HEK293 (cell line): ENCODE data around the gene PHTF1.
"Not testable (repeated sequence)": the region's sequence is repeated elsewhere in the genome, so short reads cannot be mapped to it uniquely, and the experiment has no call there.

Source experiments
- ZNF248 ChIP-seq: fragments of 450-650 bp; formaldehyde crosslinking; IDR thresholded peaks from 2 replicates; pipeline ENCODE4 v1.5.1; 2017; ENCODE audit warnings: missing biosample characterization, missing genetic modification characterization
- ZNF302 ChIP-seq: fragments of 450-650 bp; formaldehyde crosslinking; IDR thresholded peaks from 2 replicates; pipeline ENCODE4 v1.5.1; 2016; ENCODE audit warnings: missing biosample characterization, missing genetic modification characterization, low read depth
- ZNF426 ChIP-seq: fragments of 450-650 bp; formaldehyde crosslinking; IDR thresholded peaks from 2 replicates; pipeline ENCODE4 v1.5.1; 2017; ENCODE audit warnings: missing biosample characterization, missing genetic modification characterization, mild to moderate bottlenecking, inconsistent platforms, moderate library complexity
- TF ChIP-seq, protein P1 (sequence below): fragments of 450-650 bp; formaldehyde crosslinking; IDR thresholded peaks from 2 replicates; pipeline ENCODE4 v1.5.1; 2016; ENCODE audit warnings: missing biosample characterization, missing genetic modification characterization
- TF ChIP-seq, protein P2 (sequence below): fragments of 450-650 bp; formaldehyde crosslinking; IDR thresholded peaks from 2 replicates; pipeline ENCODE4 v1.5.1; 2016; ENCODE audit warnings: missing biosample characterization, missing genetic modification characterization
- TF ChIP-seq, protein P3 (sequence below): fragments of 450-650 bp; formaldehyde crosslinking; IDR thresholded peaks from 2 replicates; pipeline ENCODE4 v1.5.1; 2016; ENCODE audit warnings: missing biosample characterization, missing genetic modification characterization
- TF ChIP-seq, protein P4 (sequence below): fragments of 450-650 bp; formaldehyde crosslinking; IDR thresholded peaks from 2 replicates; pipeline ENCODE4 v1.5.1; 2016; ENCODE audit warnings: missing biosample characterization, missing genetic modification characterization

DNA sequence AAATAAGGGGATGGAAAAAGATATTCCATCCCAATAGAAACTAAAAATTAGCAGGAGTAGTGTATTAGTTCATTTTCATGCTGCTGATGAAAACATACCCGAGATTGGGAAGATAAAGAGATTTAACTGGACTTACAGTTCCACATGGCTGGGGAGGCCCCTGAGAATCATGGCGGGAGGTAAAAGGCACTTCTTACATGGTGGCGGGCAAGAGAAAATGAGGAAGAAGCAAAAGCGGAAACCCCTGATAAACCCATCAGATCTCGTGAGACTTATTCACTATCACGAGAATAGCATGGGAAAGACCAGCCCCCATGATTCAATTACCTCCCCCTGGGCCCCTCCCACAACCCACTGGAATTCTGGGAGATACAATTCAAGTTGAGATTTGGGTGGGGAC, 41.8 kb downstream of the PHTF1 start:
- TF ChIP-seq ZNF426, ZNF248, ZNF302 (tag by site-specific recombination): not testable (repeated sequence)
- TF ChIP-seq, protein P1, sequence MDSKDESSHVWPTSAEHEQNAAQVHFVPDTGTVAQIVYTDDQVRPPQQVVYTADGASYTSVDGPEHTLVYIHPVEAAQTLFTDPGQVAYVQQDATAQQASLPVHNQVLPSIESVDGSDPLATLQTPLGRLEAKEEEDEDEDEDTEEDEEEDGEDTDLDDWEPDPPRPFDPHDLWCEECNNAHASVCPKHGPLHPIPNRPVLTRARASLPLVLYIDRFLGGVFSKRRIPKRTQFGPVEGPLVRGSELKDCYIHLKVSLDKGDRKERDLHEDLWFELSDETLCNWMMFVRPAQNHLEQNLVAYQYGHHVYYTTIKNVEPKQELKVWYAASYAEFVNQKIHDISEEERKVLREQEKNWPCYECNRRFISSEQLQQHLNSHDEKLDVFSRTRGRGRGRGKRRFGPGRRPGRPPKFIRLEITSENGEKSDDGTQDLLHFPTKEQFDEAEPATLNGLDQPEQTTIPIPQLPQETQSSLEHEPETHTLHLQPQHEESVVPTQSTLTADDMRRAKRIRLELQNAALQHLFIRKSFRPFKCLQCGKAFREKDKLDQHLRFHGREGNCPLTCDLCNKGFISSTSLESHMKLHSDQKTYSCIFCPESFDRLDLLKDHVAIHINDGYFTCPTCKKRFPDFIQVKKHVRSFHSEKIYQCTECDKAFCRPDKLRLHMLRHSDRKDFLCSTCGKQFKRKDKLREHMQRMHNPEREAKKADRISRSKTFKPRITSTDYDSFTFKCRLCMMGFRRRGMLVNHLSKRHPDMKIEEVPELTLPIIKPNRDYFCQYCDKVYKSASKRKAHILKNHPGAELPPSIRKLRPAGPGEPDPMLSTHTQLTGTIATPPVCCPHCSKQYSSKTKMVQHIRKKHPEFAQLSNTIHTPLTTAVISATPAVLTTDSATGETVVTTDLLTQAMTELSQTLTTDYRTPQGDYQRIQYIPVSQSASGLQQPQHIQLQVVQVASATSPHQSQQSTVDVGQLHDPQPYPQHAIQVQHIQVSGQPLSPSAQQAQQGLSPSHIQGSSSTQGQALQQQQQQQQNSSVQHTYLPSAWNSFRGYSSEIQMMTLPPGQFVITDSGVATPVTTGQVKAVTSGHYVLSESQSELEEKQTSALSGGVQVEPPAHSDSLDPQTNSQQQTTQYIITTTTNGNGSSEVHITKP (tag by site-specific recombination) = not testable (repeated sequence)
- TF ChIP-seq, protein P2, sequence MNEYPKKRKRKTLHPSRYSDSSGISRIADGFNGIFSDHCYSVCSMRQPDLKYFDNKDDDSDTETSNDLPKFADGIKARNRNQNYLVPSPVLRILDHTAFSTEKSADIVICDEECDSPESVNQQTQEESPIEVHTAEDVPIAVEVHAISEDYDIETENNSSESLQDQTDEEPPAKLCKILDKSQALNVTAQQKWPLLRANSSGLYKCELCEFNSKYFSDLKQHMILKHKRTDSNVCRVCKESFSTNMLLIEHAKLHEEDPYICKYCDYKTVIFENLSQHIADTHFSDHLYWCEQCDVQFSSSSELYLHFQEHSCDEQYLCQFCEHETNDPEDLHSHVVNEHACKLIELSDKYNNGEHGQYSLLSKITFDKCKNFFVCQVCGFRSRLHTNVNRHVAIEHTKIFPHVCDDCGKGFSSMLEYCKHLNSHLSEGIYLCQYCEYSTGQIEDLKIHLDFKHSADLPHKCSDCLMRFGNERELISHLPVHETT (tag by site-specific recombination) = not testable (repeated sequence)
- TF ChIP-seq, protein P3, sequence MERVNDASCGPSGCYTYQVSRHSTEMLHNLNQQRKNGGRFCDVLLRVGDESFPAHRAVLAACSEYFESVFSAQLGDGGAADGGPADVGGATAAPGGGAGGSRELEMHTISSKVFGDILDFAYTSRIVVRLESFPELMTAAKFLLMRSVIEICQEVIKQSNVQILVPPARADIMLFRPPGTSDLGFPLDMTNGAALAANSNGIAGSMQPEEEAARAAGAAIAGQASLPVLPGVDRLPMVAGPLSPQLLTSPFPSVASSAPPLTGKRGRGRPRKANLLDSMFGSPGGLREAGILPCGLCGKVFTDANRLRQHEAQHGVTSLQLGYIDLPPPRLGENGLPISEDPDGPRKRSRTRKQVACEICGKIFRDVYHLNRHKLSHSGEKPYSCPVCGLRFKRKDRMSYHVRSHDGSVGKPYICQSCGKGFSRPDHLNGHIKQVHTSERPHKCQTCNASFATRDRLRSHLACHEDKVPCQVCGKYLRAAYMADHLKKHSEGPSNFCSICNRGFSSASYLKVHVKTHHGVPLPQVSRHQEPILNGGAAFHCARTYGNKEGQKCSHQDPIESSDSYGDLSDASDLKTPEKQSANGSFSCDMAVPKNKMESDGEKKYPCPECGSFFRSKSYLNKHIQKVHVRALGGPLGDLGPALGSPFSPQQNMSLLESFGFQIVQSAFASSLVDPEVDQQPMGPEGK (tag by site-specific recombination) = not testable (repeated sequence)
- TF ChIP-seq, protein P4, sequence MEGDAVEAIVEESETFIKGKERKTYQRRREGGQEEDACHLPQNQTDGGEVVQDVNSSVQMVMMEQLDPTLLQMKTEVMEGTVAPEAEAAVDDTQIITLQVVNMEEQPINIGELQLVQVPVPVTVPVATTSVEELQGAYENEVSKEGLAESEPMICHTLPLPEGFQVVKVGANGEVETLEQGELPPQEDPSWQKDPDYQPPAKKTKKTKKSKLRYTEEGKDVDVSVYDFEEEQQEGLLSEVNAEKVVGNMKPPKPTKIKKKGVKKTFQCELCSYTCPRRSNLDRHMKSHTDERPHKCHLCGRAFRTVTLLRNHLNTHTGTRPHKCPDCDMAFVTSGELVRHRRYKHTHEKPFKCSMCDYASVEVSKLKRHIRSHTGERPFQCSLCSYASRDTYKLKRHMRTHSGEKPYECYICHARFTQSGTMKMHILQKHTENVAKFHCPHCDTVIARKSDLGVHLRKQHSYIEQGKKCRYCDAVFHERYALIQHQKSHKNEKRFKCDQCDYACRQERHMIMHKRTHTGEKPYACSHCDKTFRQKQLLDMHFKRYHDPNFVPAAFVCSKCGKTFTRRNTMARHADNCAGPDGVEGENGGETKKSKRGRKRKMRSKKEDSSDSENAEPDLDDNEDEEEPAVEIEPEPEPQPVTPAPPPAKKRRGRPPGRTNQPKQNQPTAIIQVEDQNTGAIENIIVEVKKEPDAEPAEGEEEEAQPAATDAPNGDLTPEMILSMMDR (tag by site-specific recombination) = not testable (repeated sequence)
